Ascending aorta (tissue), 2 donors: ENCODE data around the gene A1BG. TPM values are rescaled to one million over a fixed set of nuclear protein-coding genes. Genes with fewer than 3 reads are reported as not detected.

Experiments used
- DNase-seq, 2 donors: peaks; one replicate each; pipeline ENCODE4 v3.0.0-alpha.2; 2019; ENCODE audit warnings: low spot score in 2 of 2
- H3K27ac ChIP-seq, 2 donors: fragments of 200-600 bp; sonication (generic); one replicate each; pipeline ENCODE4 v1.5.1; 2016 to 2017; ENCODE audit warnings: mild to moderate bottlenecking in 1 of 2
- H3K27me3 ChIP-seq: fragments of 200-600 bp; sonication (generic); one replicate; pipeline ENCODE4 v1.5.1; 2017
- H3K36me3 ChIP-seq, 2 donors: fragments of 200-600 bp; sonication (generic); one replicate each; pipeline ENCODE4 v1.5.1; 2016
- H3K4me1 ChIP-seq, 2 donors: fragments of 200-600 bp; sonication (generic); one replicate each; pipeline ENCODE4 v1.5.1; 2016 to 2017; ENCODE audit warnings: mild to moderate bottlenecking in 1 of 2
- H3K4me3 ChIP-seq, 2 donors: fragments of 200-600 bp; sonication (generic); one replicate each; pipeline ENCODE4 v1.5.1; 2016 to 2017; ENCODE audit warnings: mild to moderate bottlenecking in 1 of 2
- H3K9me3 ChIP-seq, 2 donors: fragments of 200-600 bp; sonication (generic); one replicate each; pipeline ENCODE4 v1.5.1; 2016
- CTCF ChIP-seq, 3 experiments: fragments of 200-600 bp in 2 of 3; fragments of 450-650 bp in 1 of 3; sonication (generic) in 2 of 3; IDR thresholded peaks; one replicate each; pipeline ENCODE4 v1.5.1; 2016 to 2019; ENCODE audit warnings: antibody characterized with exemption in 3 of 3, mild to moderate bottlenecking in 1 of 3, moderate library complexity in 1 of 3
- intact Hi-C: fragments of 100-400 bp; cut with DNase I; formaldehyde crosslinking; loops from one replicate; pipeline ENCODE4 v1.15.1; 2023
- total RNA-seq: library from RNA; depleted of rRNA; stranded (reverse); fragments of >200 nt; gene quantifications from one replicate; pipeline ENCODE4 v1.1.0, GENCODE V29; 2016

Gene A1BG
- total RNA-seq, 1 donor from 2014 or later, result 0.32 TPM

DNA sequence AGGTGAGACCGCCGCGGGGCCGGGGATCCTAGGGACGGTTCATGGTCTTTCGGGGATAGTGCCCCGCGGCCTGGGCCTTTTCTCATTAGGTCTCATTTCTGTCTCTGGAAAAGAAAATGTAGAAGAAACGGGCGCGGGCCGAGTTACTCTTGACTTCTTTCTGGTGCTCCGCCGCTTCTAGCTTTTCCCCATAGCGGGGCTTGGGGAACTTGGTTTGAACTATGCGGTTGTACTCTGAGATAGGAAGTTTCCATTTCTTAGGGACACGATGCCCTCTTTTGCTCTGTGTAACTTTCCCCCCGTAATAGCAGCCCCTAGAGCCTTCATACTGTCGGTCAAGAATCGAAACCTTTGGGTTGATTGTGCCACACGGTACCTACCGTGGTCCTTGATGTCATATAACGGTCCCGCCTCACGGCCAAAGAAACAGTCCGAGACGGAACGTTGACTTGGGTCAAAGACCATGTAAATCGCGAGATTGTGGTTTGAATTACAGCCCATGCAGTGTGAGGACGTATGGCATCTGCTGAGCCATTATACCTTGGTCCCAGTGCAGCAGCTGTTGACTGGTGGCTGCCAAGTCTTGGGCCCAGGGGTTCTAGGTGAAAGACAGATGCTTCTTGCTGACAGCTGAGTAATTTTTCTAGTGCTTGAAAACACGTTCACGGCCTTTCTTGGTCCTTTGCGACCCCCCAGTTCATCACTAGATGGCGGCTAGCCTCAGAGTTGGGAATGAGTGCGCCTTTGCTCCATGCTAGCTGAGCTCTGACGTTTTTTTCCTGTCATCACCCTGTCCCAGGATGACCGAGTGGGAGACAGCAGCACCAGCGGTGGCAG, 34.3 kb upstream of the A1BG start:
- no peaks in the 10 kb centered on the region for H3K27me3 ChIP-seq
- H3K36me3 ChIP-seq, result peaks cover 10 to 31% of the 10 kb centered on the region in 2 donors
- peak overlapping the region; percentile 55 to 96 for H3K27ac ChIP-seq
- intact Hi-C loops, result loop anchor here (1.0 to 2.0 kb wide), 5 partner anchors 14 to 132 kb away; partner anchors contain the start of genes ZBTB45, ZNF324, ZNF324B and ZNF497
- H3K4me3 ChIP-seq, result peak overlapping the region; percentile 81 to 84
- no peaks in the 10 kb centered on the region for H3K9me3 ChIP-seq
- no peak for DNase-seq
- no peak for TF ChIP-seq CTCF (IDR thresholded peaks at IDR 0.05)
- peaks cover 10 to 28% of the 10 kb centered on the region in 2 donors for H3K4me1 ChIP-seq

- DNase-seq, result peak; percentile 87 to 98
- Histone ChIP-seq H3K4me1 (peaks cover 10 to 31% of the 10 kb centered on the region in 2 donors), H3K27ac (peak within 1 kb of the TSS; percentile 87 to 96), H3K4me3 (peak within 1 kb of the TSS; percentile 81 to 84), H3K9me3 (no peaks in the 10 kb centered on the region), H3K27me3 (no peaks in the 10 kb centered on the region), H3K36me3 (peaks cover 6 to 23% of the 10 kb centered on the region in 2 donors)
- no peak for TF ChIP-seq CTCF (IDR thresholded peaks at IDR 0.05)
- intact Hi-C loops, result loop anchor here (1.0 to 2.0 kb wide), 6 partner anchors 15 to 133 kb away; partner anchors contain the start of genes ZBTB45, ZNF132, ZNF324 and ZNF324B
Observed at GRCh38 chr19:58386576-58387337, 33.5 kb upstream of the A1BG start, which contains the start of gene RPS5. Gene RPS5, plus strand, starts transcription at chr19:58387269. Its CDS starts 869 bp downstream, at chr19:58388138.

DNA sequence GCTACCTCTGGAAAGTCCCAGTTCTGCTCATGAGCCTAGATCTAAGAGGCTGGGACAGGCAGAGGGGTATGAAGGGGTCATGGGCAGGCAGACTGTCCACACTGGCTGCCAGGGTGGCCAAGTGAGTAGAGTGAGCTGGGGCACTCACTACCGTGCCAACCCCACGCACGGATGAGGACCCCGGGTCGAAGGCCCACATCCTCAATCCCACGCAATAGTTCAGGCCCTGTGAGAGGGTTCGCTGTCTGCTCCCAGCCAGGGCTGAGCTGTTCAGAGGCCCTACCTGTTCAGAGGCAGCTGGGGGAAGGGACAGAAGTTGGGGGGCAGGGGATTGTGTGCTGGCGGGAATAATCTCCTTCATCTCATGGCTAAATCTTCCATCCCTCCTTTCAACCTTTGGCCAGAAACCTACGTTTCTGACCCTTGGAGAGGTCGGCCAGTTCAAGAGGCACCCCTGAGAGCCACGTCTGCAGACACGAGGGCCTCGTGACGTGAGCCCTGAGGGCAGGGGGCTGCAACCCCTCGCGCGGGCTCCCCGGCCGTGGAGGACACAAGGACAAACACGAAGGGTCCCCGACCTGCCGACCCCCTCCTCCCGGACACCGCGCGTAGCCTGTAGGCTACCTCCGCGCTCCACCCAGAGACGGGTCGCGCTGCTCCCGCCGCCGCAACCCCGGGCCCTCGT, 32.7 kb upstream of the A1BG start:
- intact Hi-C loops, result loop anchor here (1.0 to 2.0 kb wide), 3 partner anchors 54 to 81 kb away; partner anchors contain the start of genes ZNF132, ZNF324 and ZNF324B
- TF ChIP-seq CTCF (IDR thresholded peaks at IDR 0.05), result no peak
- no peaks in the 10 kb centered on the region for H3K9me3 ChIP-seq
- H3K27ac ChIP-seq, result peak overlapping the region; percentile 87 to 96
- no peak for DNase-seq
- H3K36me3 ChIP-seq, result peaks cover 4 to 18% of the 10 kb centered on the region in 2 donors
- peaks cover 10 to 36% of the 10 kb centered on the region in 2 donors for H3K4me1 ChIP-seq
- no peaks in the 10 kb centered on the region for H3K27me3 ChIP-seq
- peak overlapping the region; percentile 81 to 84 for H3K4me3 ChIP-seq

DNA sequence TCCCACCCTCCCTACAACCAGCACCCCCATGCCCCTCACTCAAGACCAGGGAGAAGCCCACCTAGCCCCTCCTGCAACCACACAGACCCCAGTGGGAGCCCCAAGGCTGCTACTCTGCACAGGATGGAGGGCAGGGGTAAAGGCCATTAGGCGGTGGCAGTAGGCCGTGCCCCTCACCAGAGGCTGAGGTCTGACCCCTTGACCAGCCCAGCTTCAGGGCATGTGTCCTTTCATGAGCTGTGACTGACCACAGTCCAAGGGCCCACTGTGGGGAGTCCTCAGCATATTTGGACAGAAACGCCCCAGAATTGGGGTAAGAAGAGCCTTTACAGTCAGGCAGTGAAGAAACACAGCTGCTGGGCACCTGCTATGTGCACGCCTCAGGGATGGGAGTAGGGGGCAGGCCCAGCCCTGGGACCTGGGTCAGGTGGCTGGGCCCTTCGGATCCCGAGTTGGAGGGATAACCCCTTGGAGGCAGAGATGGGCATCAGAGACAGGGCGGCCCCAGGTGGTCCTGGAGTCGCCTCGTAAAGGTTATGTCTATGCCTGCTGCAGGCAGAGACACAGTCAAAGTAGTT, 32.1 kb upstream of the A1BG start:
- H3K27ac ChIP-seq, result peak overlapping the region; percentile 87 to 96
- no peak for TF ChIP-seq CTCF (IDR thresholded peaks at IDR 0.05)
- no peak for DNase-seq
- peaks cover 10 to 32% of the 10 kb centered on the region in 2 donors for H3K4me1 ChIP-seq
- no peaks in the 10 kb centered on the region for H3K9me3 ChIP-seq
- no peaks in the 10 kb centered on the region for H3K27me3 ChIP-seq
- peak overlapping the region; percentile 81 to 84 for H3K4me3 ChIP-seq
- H3K36me3 ChIP-seq, result peaks cover 4 to 12% of the 10 kb centered on the region in 2 donors
- intact Hi-C loops, result no loop called here
